ENCODE results near the gene CRISPLD2. TPM values are rescaled to one million over a fixed set of nuclear protein-coding genes. Genes with fewer than 3 reads are reported as not detected.

Gene CRISPLD2
- total RNA-seq, 2 donors from 2014 or later, result 27.5 to 129 TPM

- Histone ChIP-seq H3K36me3 (replicated peaks in 1 of 2; ENCODE audit: insufficient read depth in 1 of 2, low read depth in 2 of 2) (no peaks in the 10 kb centered on the region), H3K4me3 (no peak overlapping the region), H3K4me1 (peaks cover 9% of the 10 kb centered on the region), H3K9me3 (no peaks in the 10 kb centered on the region), H3K27ac (no peak overlapping the region), H3K27me3 (peaks cover 0 to 2% of the 10 kb centered on the region in 2 donors)
- no peak for DNase-seq
- no peak for TF ChIP-seq POLR2A (IDR thresholded peaks at IDR 0.05)
- no peak for TF ChIP-seq CTCF (IDR thresholded peaks at IDR 0.05)
- WGBS, 2 donors, result 78 to 83% methylated on average over 6 to 8 of the region's 9 CpGs
- intact Hi-C loops (cut with DNase I), result no loop called here
- ATAC-seq, result no peak
Measured at GRCh38 chr16:84909476-84910085, 89.8 kb downstream of the CRISPLD2 start.

GRCh38 chr16:84911486-84912216 lies 91.9 kb downstream of the CRISPLD2 start:
- intact Hi-C loops (cut with DNase I), result no loop called here
- 74 to 83% methylated on average over 16 of the region's 16 CpGs for WGBS, 2 donors
- peaks cover 0 to 6% of the 10 kb centered on the region in 2 donors for H3K27me3 ChIP-seq
- ATAC-seq, result no peak
- peak overlapping the region in 1 of 4 donors; percentile 58 for H3K27ac ChIP-seq
- TF ChIP-seq POLR2A (IDR thresholded peaks at IDR 0.05) (no peak), CTCF (IDR thresholded peaks at IDR 0.05) (no peak)
- no peak for DNase-seq
- no peaks in the 10 kb centered on the region for H3K36me3 ChIP-seq (replicated peaks in 1 of 2; ENCODE audit: insufficient read depth in 1 of 2, low read depth in 2 of 2)
- peaks cover 9% of the 10 kb centered on the region for H3K4me1 ChIP-seq
- no peaks in the 10 kb centered on the region for H3K9me3 ChIP-seq
- no peak overlapping the region for H3K4me3 ChIP-seq

- DNase-seq (peak in 3 of 4 donors; percentile 25 to 53 (median 48)), ATAC-seq (peak; percentile 28)
- intact Hi-C loops (cut with DNase I), result no loop called here
- peaks cover 0 to 6% of the 10 kb centered on the region in 2 donors for H3K27me3 ChIP-seq
- H3K9me3 ChIP-seq, result no peaks in the 10 kb centered on the region
- no peak overlapping the region for H3K27ac ChIP-seq
- H3K36me3 ChIP-seq (replicated peaks in 1 of 2; ENCODE audit: insufficient read depth in 1 of 2, low read depth in 2 of 2), result no peaks in the 10 kb centered on the region
- peaks cover 9% of the 10 kb centered on the region for H3K4me1 ChIP-seq
- H3K4me3 ChIP-seq, result no peak overlapping the region
- 18 to 23% methylated on average over 5 of the region's 6 CpGs for WGBS, 2 donors
- no peak for TF ChIP-seq CTCF (IDR thresholded peaks at IDR 0.05)
- TF ChIP-seq POLR2A (IDR thresholded peaks at IDR 0.05), result no peak
Measured at GRCh38 chr16:84913315-84913714, 93.5 kb downstream of the CRISPLD2 start.

GRCh38 chr16:84914273-84914672 lies 94.5 kb downstream of the CRISPLD2 start:
- no peak for ATAC-seq
- DNase-seq, result no peak
- 61 to 77% methylated on average over 5 of the region's 5 CpGs for WGBS, 2 donors
- H3K27ac ChIP-seq, result no peak overlapping the region
- peaks cover 0 to 6% of the 10 kb centered on the region in 2 donors for H3K27me3 ChIP-seq
- H3K36me3 ChIP-seq (replicated peaks in 1 of 2; ENCODE audit: insufficient read depth in 1 of 2, low read depth in 2 of 2), result no peaks in the 10 kb centered on the region
- intact Hi-C loops (cut with DNase I), result no loop called here
- peaks cover 9% of the 10 kb centered on the region for H3K4me1 ChIP-seq
- H3K9me3 ChIP-seq, result no peaks in the 10 kb centered on the region
- TF ChIP-seq CTCF (IDR thresholded peaks at IDR 0.05), result no peak
- TF ChIP-seq POLR2A (IDR thresholded peaks at IDR 0.05), result no peak
- no peak overlapping the region for H3K4me3 ChIP-seq

Measured in body of pancreas (tissue), 4 donors.